ENCODE results near the gene ANXA6.
"Not testable (repeated sequence)": the region's sequence is repeated elsewhere in the genome, so short reads cannot be mapped to it uniquely, and the experiment has no call there.

Gene ANXA6

GRCh38 chr5:151157426-151158286 lies at the start of gene ANXA6:
TSS of gene ANXA6 (minus strand) at chr5:151157779. CDS start at chr5:151147901, 9,878 bp downstream.
- DNase-seq: peak; percentile 64

GRCh38 chr5:151205411-151205810 lies 47.8 kb upstream of the ANXA6 start:
- DNase-seq: no peak

- no peak for DNase-seq
Observed at GRCh38 chr5:151204051-151204450, 46.5 kb upstream of the ANXA6 start.

- no peak for DNase-seq
Observed at GRCh38 chr5:151202381-151203139, 45.0 kb upstream of the ANXA6 start.

- no peak for DNase-seq
Observed at GRCh38 chr5:151200913-151201595, 43.5 kb upstream of the ANXA6 start.

GRCh38 chr5:151199581-151200185 lies 42.1 kb upstream of the ANXA6 start:
- no peak for DNase-seq

GRCh38 chr5:151198861-151199260 lies 41.3 kb upstream of the ANXA6 start:
- no peak for DNase-seq

GRCh38 chr5:151197291-151197600 lies 39.7 kb upstream of the ANXA6 start:
- not testable (repeated sequence) for DNase-seq

- DNase-seq: no peak
Observed at GRCh38 chr5:151196556-151197290, 39.1 kb upstream of the ANXA6 start.

GRCh38 chr5:151195622-151196021 lies 38.0 kb upstream of the ANXA6 start:
- DNase-seq: peak; percentile 28

GRCh38 chr5:151192626-151193025 lies 35.0 kb upstream of the ANXA6 start:
- DNase-seq: no peak

- DNase-seq: no peak
Observed at GRCh38 chr5:151191661-151192060, 34.1 kb upstream of the ANXA6 start.

- no peak for DNase-seq
Observed at GRCh38 chr5:151189151-151189550, 31.6 kb upstream of the ANXA6 start.

GRCh38 chr5:151186538-151186937 lies 29.0 kb upstream of the ANXA6 start:
- DNase-seq: no peak

GRCh38 chr5:151186052-151186451 lies 28.5 kb upstream of the ANXA6 start:
- no peak for DNase-seq

- no peak for DNase-seq
Observed at GRCh38 chr5:151184316-151185042, 26.9 kb upstream of the ANXA6 start.

GRCh38 chr5:151183456-151184245 lies 26.1 kb upstream of the ANXA6 start:
- no peak for DNase-seq

GRCh38 chr5:151182976-151183375 lies 25.4 kb upstream of the ANXA6 start:
- no peak for DNase-seq

- DNase-seq: no peak
Observed at GRCh38 chr5:151182524-151182900, 24.9 kb upstream of the ANXA6 start.

- no peak for DNase-seq
Observed at GRCh38 chr5:151181818-151182523, 24.4 kb upstream of the ANXA6 start.
